WTC11 (cell line): Measurements from ENCODE around the gene GLRA2.

Experiments used
- CBFB ChIP-seq: sonication (generic); formaldehyde crosslinking; IDR thresholded peaks from 2 replicates; pipeline ENCODE4 v1.8.1; 2022; ENCODE audit warnings: mild to moderate bottlenecking, low read depth, missing genetic modification reagents
- CTCF ChIP-seq: fragments of 200-600 bp; IDR thresholded peaks from 2 replicates; pipeline ENCODE4 v1.8.0; 2022; ENCODE audit warnings: antibody characterized with exemption
- E2F1 ChIP-seq: sonication (generic); formaldehyde crosslinking; IDR thresholded peaks from 2 replicates; pipeline ENCODE4 v1.8.0; 2022; ENCODE audit warnings: mild to moderate bottlenecking, missing genetic modification reagents
- ESRRA ChIP-seq: sonication (generic); formaldehyde crosslinking; IDR thresholded peaks from 2 replicates; pipeline ENCODE4 v1.8.1; 2022; ENCODE audit warnings: mild to moderate bottlenecking, missing genetic modification reagents, borderline replicate concordance
- HMGA2 ChIP-seq: fragments of 250-450 bp; sonication (Bioruptor Pico); IDR thresholded peaks from 2 replicates; pipeline ENCODE4 v1.4.0; 2021; ENCODE audit warnings: mild to moderate bottlenecking, moderate library complexity
- MAX ChIP-seq: sonication (generic); formaldehyde crosslinking; IDR thresholded peaks from 2 replicates; pipeline ENCODE4 v1.8.0; 2022; ENCODE audit warnings: mild to moderate bottlenecking, missing genetic modification reagents
- NFYB ChIP-seq: sonication (generic); formaldehyde crosslinking; conservative IDR thresholded peaks from 2 replicates; pipeline ENCODE4 v1.8.0; 2022; ENCODE audit warnings: low read depth, missing genetic modification reagents
- NR2C2 ChIP-seq: sonication (generic); formaldehyde crosslinking; IDR thresholded peaks from 2 replicates; pipeline ENCODE4 v1.8.0; 2022; ENCODE audit warnings: mild to moderate bottlenecking, missing genetic modification reagents
- ZBTB21 ChIP-seq: sonication (generic); formaldehyde crosslinking; IDR thresholded peaks from 2 replicates; pipeline ENCODE4 v1.8.1; 2023; ENCODE audit warnings: mild to moderate bottlenecking, missing genetic modification reagents, borderline replicate concordance

- no peak for TF ChIP-seq MAX
- no peak for TF ChIP-seq CTCF
- no peak for TF ChIP-seq ZBTB21 (CRISPR knock-in tag)
- TF ChIP-seq NFYB (CRISPR knock-in tag) = no peak
- TF ChIP-seq NR2C2 (CRISPR knock-in tag) = no peak
- TF ChIP-seq HMGA2 (CRISPR knock-in tag) = no peak
- TF ChIP-seq ESRRA (CRISPR knock-in tag) = no peak
- no peak for TF ChIP-seq CBFB (CRISPR knock-in tag)
- no peak for TF ChIP-seq E2F1 (CRISPR knock-in tag)
These were observed 131.6 kb downstream of the GLRA2 start for GRCh38 chrX:14660970-14661369.
